GM18502 (cell line): ENCODE results near the gene HOXC11.

Experiments used
- ATAC-seq: cut with Tn5 transposase; IDR thresholded peaks from one replicate; pipeline ENCODE4 v1.9.1; 2021; ENCODE audit warnings: mild to moderate bottlenecking; ENCODE audit not compliant: unreplicated experiment, poor library complexity

HOXC11 gene

GRCh38 chr12:54006559-54007220 is 33.8 kb downstream of the HOXC11 start:
- no peak for ATAC-seq

DNA sequence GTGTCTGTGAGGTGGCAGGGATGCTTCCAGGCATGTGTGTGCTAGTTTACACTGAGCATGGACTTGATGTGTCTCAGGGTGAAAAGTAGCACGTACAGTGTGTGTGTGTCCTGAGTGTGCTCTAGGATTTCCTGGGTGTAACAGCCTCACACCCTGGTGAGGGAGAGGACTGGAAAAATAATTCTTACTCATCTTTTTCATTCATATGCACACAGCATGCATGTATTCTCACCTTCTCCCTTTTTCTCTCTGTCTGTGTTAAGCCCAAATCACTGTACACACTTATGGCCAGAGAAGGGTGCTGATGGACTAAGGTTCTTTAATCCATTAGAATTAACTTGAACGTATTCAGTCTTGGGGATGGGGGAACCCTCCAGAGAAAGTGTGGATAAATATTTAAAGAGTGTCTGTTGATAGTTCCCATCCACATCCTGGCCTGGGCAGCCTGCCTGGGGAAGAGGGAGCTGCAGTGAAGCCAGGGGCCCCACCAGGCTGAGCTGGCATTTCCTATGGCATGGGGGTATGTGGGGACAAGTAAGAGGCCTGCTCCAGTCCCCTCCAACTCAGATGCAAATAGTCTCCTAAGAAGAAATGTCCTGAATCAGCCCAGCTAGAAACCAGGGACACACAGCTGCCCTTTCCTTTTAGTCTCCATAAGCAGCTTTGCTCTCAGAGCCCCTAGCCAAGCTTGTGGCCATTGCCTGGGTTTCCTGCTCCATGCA is 34.8 kb downstream of the HOXC11 start:
- no peak for ATAC-seq

DNA sequence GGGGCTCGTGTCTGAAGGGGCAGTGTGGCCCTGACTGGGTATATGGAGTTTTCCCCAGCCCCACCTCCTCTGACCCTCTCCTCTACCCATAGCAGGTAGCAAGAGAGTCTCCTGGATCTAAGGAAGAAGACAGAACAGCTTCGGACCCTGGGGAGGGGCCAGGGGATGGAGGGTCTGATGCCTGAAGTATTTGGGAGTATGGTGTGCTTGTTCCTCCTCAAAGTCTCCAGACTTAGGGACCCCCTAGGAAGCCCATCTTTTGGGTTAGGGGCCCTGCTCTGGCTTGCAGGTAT is 35.3 kb downstream of the HOXC11 start:
- ATAC-seq: no peak

GRCh38 chr12:54009171-54010052 is 36.5 kb downstream of the HOXC11 start:
- ATAC-seq: no peak

DNA sequence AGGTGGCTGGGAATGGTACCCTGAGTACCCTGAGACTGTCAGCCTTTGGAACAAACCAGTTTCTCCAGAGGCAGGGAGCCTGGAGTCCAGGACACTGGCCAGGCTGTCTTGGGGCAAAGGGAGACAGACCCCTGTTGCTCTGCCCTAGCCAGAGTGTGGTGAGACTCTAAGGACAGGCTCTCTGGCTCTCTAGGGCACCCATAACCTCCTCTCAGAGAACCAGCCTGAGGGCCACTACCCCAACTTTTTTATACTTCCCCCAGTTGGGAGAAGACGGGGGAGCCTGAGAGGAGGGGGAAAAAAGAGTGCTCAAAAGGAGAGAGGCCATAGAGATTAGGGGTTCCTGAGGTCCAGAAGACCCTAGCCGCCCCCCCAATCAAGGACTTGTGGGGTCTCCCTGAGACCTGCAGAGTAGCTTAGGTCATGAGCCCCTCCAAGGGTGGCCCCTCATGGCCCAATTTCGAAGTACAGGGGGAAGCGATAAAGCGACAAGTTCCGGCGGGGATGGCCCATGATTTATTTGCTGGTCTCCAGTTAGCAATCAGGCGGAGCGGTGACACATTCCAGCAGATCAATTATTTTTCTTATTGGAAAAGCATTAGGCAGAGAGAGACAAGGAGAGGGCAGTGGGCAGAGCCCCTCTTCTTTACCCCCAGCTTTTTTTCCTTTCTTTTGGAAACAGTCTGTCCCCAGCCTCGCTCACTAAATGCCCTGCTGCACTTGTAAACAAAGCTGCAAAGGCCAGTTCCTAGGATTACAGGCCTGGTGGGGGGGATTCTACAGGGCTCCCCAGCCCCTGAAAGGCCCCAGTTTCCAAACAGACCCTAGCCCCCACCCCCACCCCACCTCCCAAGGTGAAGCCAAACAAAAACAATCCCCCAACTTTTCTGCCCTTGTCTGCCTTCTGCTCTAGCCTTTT is 37.4 kb downstream of the HOXC11 start:
- ATAC-seq: no peak

- no peak for ATAC-seq
These were observed 38.2 kb downstream of the HOXC11 start for GRCh38 chr12:54010972-54011664.

DNA sequence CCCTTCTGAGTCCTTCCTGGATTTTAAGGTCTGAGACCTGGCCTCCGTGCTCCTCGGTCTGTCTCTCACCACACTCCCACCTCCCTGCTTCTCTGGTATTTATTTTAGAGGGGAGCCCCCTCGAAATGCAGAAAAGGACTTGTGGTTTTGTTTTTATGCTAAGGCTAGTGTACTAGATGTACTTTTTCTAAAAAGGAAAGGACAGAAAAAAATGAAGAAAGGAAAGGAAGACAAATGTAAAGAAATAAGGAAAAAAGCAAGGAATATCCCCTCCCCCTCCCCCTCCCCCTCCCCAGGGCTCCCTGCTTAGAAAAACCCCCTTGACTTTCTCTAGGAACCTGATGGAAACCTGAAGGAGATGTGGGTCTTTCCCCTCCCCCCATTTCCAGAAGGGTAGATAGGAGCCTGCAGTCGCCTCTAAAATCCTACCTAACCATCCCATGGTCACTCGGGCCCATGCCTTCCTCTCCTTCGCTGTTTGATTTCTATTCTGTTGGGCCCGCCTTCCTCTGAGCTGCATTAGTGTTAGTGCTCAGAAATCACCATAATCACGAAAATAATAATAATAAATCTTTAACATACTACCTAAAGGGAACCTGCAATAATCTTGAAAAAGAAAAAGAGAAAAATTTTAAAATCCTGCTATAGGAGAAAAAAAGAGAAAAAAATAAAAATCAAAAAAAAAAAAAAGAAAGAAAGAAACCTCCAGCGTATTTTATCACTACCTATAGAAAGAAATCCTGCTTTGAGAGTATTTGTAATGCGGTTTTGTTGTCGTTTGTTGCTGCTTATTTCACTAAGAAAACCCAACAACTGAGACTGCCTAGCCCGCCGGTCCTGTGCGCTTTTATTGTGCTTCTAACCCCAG is 39.0 kb downstream of the HOXC11 start:
- no peak for ATAC-seq

- ATAC-seq: no peak
These were observed 39.9 kb downstream of the HOXC11 start for GRCh38 chr12:54012631-54013409.

DNA sequence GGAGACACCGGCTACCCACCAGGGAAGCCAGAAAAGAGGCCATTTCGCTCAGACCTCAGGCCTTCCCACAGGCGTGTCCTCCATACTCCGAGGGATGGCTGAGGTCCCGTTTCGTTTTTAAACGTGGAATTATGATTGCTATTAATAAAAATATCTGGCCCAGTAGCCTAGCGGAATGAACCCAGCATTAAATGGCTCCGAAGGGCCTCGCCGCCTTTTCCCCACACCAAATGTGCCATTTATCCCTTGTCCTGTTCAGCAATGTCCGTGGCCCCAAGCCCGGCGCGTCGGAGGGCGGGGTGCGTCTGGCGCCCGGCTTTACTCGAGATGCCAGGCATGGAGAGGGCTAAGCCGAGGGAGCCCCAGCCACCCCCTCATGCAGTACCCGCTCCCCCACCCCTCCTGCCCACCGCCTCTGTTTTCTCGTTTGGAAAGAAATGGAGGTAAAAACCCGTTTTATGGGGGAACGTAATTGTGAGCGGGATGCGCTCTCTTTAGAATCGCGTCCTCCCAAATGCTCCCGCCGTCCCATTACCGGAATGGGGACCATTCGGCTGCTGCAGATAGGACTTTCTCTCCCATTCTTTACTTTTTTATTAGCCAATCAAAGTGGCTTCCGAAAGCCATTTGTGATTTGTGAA is 41.6 kb downstream of the HOXC11 start:
- ATAC-seq: no peak

DNA sequence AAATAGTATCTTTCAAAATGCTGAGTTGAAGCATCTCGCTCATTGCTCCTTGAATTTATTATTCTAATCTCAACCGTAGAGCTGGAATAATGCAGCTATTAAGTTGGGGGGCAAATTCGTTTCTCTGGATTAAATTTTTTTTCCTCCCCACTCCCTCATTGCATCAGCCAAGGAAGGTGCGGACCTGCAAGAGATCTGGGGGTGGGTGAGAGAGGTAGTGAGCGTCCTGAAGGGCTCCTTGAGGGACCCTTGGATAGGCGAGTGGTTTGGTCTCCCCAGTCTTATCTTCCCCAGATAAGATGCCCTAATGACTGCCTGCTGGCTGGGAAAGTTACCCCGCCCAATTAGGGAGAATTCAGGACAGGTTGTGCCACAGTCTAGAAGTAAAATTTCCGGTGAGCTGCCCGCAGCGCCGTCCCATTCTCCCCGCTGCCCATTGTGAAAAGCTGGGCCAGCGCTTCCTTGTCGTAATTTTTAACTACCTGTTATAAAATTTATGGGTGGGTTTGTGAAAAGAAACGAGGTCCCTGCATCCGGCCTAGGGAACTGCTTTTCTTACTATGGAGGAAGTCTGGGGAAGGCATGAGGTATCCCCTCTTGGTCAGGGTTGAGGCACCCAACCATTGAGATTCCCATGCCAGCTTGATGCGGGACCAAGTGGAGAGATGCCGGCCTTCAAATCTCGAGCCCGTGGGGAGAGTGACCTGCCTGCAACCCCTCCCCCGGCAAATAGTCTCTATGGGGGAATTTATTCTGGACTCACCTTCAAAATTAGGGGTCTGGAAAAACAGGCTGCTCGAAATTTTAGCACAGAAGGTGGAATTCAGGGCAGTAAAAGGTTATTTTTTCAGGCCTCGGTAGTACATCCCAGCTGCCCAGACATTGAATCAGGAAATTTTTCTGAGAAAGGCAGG is 42.3 kb downstream of the HOXC11 start:
- no peak for ATAC-seq

DNA sequence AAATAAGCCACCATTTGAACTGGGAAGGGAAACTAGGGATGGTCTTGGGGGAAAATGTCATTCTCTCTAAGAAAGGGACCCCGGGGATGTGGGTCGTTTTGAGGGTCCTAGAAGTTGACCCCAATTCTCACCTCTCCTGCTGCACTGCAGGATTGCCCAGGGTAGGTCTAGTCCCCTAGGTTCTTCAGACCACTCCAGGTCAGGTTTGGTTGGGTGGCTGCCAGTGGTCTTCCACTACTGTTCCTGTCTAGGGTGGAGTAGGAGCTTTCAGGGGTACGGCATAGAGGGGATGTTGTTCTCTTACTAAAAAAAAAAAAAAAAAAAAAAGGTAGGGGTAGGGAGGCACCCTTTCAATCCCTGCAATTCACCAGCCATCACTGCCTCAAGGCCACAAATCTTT is 43.1 kb downstream of the HOXC11 start:
- no peak for ATAC-seq

GRCh38 chr12:54016478-54016964 is 43.6 kb downstream of the HOXC11 start:
- no peak for ATAC-seq

GRCh38 chr12:54017027-54017788 is 44.3 kb downstream of the HOXC11 start:
- ATAC-seq: peak; percentile 35

DNA sequence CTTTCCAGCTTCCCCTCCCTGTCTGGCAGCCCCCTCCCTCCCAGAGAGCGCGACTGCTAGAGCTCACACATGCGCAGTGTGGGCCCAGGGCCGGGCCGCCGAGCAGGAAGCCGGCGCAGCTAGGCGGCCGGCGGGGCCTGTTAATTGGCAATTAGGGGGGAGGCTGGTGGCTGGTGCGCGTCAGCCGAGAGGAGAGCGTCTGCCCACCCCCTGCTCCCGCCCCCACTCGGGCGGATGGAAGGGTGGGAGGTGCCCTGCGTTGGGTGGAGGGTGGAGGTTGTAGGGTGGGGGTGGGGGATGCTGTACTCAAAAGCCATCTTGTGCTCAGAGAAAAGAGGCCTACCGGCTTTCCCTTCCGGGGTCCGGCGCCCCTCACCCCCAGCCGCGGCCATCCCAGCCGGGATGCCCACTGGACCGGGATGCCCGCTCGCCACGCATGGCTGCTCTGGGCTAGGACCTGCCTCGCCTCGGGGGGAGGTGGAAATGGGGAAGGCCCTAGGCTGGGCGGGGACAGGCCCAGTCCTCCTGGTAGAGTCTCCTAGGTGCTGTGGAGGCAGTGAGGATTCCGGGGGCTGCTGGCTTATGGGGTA is 45.0 kb downstream of the HOXC11 start:
- peak; percentile 73 for ATAC-seq

- ATAC-seq: no peak
These were observed 45.6 kb downstream of the HOXC11 start for GRCh38 chr12:54018468-54018984.
